HFFc6 (cell line): ENCODE measurements around the gene CEACAM1. TPM values are rescaled to one million over a fixed set of nuclear protein-coding genes. Genes with fewer than 3 reads are reported as not detected.

Experiments used
- DNase-seq: peaks from one replicate; pipeline ENCODE4 v3.0.0-alpha.2; 2018
- H3K27ac Mint-ChIP-seq: 2 replicates; pipeline ENCODE4 v1.8.0; 2020; ENCODE audit warnings: mild to moderate bottlenecking, mixed read lengths
- H3K27me3 Mint-ChIP-seq: 2 replicates; pipeline ENCODE4 v1.8.0; 2021; ENCODE audit warnings: mild to moderate bottlenecking, moderate library complexity, mixed read lengths; ENCODE audit not compliant: insufficient read depth
- H3K36me3 Mint-ChIP-seq: 2 replicates; pipeline ENCODE4 v1.8.0; 2021; ENCODE audit warnings: low read depth, mixed read lengths
- H3K4me1 Mint-ChIP-seq: 2 replicates; pipeline ENCODE4 v1.8.0; 2020; ENCODE audit warnings: low read depth, mixed read lengths
- H3K4me3 Mint-ChIP-seq: 2 replicates; pipeline ENCODE4 v1.8.0; 2020; ENCODE audit warnings: mild to moderate bottlenecking, moderate library complexity, mixed read lengths
- H3K9me3 Mint-ChIP-seq: 2 replicates; pipeline ENCODE4 v1.8.0; 2020; ENCODE audit warnings: mild to moderate bottlenecking, mixed read lengths
- total RNA-seq, 6 experiments: library from RNA; stranded (reverse); fragmentation: NEBNext Ultra II Directional; extraction: Animal tissue kit (Norgen Biotek cat#: 25700); gene quantifications; 2 replicates in 1 of 6; 3 replicates in 5 of 6; pipeline ENCODE4 v1.2.3, GENCODE V29; 2021
- TF ChIP-seq, protein P1 (sequence below): fragments of 200-600 bp; sonication (generic); IDR thresholded peaks from 2 replicates; pipeline ENCODE4 v1.5.0; 2021; ENCODE audit warnings: antibody characterized with exemption, mild to moderate bottlenecking

Gene CEACAM1
- total RNA-seq, 6 experiments from 2014 or later: not detected

DNA sequence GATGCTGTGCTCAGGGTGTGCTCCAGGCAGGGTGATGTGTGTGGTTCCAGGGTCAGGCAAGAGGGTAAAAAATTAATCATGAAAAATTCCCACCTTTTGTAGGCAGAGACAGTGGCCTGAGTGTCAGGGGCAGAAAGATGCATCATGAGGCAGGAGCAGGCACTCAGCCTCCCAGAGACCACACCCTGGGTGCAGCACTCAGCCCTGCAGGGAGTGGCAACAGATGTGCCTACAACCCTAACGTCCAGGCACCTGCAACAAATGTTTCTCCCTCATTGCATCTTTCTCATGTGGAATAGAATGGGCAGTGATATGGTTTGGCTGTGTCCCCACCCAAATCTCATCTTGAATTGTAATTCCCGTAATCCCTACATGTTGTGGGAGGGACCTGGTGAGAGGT lies 19.6 kb upstream of the CEACAM1 start:
- Mint-ChIP-seq H3K9me3 (peaks cover 24% of the 10 kb centered on the region), H3K27ac (no peak overlapping the region), H3K4me1 (no peaks in the 10 kb centered on the region), H3K36me3 (peaks cover 10% of the 10 kb centered on the region; the same call in 1 of the 2 replicates), H3K27me3 (peaks cover 38% of the 10 kb centered on the region), H3K4me3 (no peak overlapping the region)
- no peak for DNase-seq
- TF ChIP-seq, protein P1, sequence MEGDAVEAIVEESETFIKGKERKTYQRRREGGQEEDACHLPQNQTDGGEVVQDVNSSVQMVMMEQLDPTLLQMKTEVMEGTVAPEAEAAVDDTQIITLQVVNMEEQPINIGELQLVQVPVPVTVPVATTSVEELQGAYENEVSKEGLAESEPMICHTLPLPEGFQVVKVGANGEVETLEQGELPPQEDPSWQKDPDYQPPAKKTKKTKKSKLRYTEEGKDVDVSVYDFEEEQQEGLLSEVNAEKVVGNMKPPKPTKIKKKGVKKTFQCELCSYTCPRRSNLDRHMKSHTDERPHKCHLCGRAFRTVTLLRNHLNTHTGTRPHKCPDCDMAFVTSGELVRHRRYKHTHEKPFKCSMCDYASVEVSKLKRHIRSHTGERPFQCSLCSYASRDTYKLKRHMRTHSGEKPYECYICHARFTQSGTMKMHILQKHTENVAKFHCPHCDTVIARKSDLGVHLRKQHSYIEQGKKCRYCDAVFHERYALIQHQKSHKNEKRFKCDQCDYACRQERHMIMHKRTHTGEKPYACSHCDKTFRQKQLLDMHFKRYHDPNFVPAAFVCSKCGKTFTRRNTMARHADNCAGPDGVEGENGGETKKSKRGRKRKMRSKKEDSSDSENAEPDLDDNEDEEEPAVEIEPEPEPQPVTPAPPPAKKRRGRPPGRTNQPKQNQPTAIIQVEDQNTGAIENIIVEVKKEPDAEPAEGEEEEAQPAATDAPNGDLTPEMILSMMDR: no peak

DNA sequence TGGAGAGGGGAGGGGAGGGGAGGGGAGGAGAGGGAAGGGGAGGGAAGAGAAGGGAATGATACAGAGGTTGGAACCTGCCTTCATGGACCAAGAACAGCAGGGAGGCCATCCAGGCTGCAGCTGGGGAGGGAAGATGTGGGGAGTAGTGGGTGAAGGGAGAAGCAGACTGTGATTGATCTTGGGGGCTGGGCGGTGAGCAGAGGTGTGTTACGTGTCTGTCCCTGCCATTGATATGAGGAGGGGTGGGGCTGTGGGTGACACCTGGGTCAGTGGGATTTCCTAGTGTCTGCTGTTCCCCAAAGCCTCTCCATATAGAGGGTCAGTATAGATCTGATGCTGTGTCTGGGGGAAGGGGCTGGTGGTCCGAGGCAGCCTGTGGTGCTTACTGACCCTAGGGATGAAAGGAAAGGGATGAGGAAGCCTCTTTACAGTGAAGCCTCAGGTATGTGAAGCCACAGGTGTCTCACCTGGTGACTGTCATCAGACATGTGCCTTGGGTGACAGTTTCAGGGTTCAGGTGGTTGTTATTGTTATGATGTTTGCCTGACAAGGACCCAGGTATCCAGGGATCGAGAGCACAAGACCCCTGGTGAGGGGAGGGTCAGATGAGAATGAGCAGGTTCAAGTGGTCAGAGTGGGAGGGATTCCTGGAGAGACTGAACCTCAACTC lies 18.7 kb upstream of the CEACAM1 start:
- Mint-ChIP-seq H3K9me3 (peaks cover 24% of the 10 kb centered on the region), H3K27me3 (peaks cover 43% of the 10 kb centered on the region), H3K27ac (no peak overlapping the region), H3K4me1 (no peaks in the 10 kb centered on the region), H3K4me3 (no peak overlapping the region), H3K36me3 (peaks cover 10% of the 10 kb centered on the region; the same call in 1 of the 2 replicates)
- TF ChIP-seq, protein P1: no peak
- no peak for DNase-seq

DNA sequence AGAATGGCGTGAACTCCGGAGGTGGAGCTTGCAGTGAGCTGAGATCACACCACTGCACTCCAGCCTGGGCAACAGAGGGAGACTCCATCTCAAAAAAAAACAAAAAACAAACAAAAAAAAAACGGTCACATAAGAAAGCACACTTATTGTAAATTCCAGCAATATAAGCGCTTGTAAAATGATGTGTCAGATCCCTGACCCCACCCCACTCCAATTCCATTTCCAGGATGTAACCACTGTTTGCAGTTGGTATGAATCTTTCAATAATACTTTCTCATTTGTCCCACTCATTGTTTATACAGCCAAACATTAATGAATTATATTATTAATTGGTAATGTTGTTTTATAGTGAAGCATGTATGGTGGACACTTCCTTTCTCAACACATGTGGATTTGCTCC lies 15.9 kb upstream of the CEACAM1 start:
- Mint-ChIP-seq H3K27ac (no peak overlapping the region), H3K27me3 (peaks cover 30% of the 10 kb centered on the region), H3K4me3 (no peak overlapping the region), H3K36me3 (peaks cover 6% of the 10 kb centered on the region; the same call in 1 of the 2 replicates), H3K4me1 (no peaks in the 10 kb centered on the region), H3K9me3 (peaks cover 7% of the 10 kb centered on the region)
- no peak for DNase-seq
- TF ChIP-seq, protein P1: no peak

DNA sequence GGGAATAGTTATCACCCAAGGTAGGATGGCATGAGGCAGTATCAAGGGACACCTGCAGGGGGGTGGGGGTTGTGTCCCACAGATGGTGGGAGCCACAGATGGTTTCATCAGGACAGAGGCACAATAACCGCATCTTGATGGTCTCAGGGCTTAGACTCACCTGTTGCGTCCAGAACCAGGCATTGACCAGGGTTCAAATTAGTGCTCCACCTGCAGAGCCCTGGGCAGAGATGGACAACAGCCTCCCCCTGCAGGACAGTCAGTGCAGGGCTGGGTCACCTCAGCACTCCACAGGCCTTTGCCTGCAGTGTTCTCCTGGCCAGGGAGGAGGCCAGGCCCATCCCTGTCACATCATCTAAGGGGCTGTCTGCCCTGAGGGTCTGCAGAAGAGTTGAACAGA lies 14.5 kb upstream of the CEACAM1 start:
- TF ChIP-seq, protein P1: peak; percentile 28
- DNase-seq: no peak
- no peaks in the 10 kb centered on the region for H3K4me1 Mint-ChIP-seq
- no peak overlapping the region for H3K27ac Mint-ChIP-seq
- H3K27me3 Mint-ChIP-seq: peaks cover 27% of the 10 kb centered on the region
- no peaks in the 10 kb centered on the region for H3K36me3 Mint-ChIP-seq
- no peaks in the 10 kb centered on the region for H3K9me3 Mint-ChIP-seq
- H3K4me3 Mint-ChIP-seq: no peak overlapping the region

DNA sequence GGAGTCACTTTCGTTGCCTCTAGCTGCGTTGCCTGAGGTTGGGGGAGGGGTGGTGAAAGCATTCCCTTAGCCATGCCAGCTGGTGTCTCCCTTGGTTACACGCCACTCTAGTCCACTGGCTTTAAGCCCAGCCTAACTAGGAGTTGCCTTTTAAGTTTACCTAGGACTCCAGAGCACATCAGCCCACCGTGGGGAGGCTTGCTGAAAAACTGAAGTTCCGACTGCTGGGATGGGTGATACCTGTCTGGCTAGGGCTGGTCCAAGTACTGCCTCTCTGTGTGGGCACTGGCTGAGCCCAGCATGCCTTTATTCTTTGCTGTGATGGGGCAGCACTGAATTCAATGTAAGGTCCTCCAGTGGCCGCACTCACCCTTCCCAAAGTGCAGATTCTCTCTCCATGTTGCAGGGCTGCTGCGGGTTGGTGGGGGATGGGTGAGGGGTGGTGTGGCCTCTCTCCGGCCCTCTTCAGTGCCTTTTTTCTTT lies 11.8 kb upstream of the CEACAM1 start:
- TF ChIP-seq, protein P1: no peak
- H3K27me3 Mint-ChIP-seq: peaks cover 22% of the 10 kb centered on the region
- no peaks in the 10 kb centered on the region for H3K36me3 Mint-ChIP-seq
- H3K9me3 Mint-ChIP-seq: no peaks in the 10 kb centered on the region
- no peak for DNase-seq
- H3K4me1 Mint-ChIP-seq: no peaks in the 10 kb centered on the region
- H3K4me3 Mint-ChIP-seq: no peak overlapping the region
- H3K27ac Mint-ChIP-seq: no peak overlapping the region
